WI38 (cell line): ENCODE data around the gene SENP7.

Source experiments
- H3K4me3 ChIP-seq: 2 replicates; pipeline ENCODE4 v1.5.1; 2011; ENCODE audit warnings: low read depth, mild to moderate bottlenecking, control low read depth, low read length
- TF ChIP-seq, protein P1 (sequence below): IDR thresholded peaks from 2 replicates; pipeline ENCODE4 v1.5.1; 2012; ENCODE audit warnings: low read depth, mild to moderate bottlenecking, control low read depth, low read length

Gene SENP7

DNA sequence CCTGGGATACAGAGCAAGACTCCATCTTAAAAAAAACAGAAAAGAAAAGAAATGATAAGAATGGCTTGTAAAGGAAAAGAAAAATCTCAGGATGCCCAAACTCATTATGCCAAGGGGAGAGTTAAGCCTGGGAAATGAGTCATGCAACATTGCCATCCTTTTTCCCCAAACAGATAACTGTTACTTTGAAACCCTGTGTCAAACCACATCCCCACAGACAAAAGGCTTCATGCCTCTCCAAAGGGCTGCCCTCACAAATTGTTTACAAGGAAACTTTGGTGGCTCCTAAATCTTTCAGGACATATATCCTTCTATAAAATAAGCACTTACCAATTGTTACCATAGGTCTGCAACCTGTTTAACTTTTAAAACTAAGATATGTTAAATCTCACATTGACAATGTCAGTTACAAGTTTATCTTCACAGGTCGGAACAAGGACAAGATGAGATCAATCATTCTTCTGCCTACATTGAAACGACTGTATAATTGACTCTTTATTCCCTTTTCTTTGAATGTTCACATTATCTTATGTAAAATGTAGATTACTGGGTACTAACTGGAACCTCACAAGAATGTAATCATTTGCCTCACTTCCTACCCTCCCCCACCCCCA lies 18.6 kb upstream of the SENP7 start:
- TF ChIP-seq, protein P1, sequence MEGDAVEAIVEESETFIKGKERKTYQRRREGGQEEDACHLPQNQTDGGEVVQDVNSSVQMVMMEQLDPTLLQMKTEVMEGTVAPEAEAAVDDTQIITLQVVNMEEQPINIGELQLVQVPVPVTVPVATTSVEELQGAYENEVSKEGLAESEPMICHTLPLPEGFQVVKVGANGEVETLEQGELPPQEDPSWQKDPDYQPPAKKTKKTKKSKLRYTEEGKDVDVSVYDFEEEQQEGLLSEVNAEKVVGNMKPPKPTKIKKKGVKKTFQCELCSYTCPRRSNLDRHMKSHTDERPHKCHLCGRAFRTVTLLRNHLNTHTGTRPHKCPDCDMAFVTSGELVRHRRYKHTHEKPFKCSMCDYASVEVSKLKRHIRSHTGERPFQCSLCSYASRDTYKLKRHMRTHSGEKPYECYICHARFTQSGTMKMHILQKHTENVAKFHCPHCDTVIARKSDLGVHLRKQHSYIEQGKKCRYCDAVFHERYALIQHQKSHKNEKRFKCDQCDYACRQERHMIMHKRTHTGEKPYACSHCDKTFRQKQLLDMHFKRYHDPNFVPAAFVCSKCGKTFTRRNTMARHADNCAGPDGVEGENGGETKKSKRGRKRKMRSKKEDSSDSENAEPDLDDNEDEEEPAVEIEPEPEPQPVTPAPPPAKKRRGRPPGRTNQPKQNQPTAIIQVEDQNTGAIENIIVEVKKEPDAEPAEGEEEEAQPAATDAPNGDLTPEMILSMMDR: no peak
- no peak overlapping the region for H3K4me3 ChIP-seq

DNA sequence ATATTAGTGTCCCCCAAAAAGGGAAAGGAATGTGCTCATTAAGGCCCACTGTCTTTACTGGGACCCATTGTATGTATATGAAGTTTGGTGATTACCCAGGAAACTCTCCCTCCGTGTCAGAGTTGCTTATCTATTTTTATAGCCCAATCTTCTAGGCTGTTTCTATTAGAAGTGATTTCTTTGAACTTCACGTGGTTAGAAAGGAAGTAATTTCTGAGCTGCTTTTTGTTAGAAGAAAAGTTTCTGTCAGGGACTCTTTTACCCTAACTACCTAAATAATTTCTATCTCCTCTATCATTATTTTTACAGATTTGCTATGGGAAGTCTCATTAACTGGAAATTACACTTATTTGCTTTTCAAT lies 17.7 kb upstream of the SENP7 start:
- H3K4me3 ChIP-seq: no peak overlapping the region
- TF ChIP-seq, protein P1: no peak

DNA sequence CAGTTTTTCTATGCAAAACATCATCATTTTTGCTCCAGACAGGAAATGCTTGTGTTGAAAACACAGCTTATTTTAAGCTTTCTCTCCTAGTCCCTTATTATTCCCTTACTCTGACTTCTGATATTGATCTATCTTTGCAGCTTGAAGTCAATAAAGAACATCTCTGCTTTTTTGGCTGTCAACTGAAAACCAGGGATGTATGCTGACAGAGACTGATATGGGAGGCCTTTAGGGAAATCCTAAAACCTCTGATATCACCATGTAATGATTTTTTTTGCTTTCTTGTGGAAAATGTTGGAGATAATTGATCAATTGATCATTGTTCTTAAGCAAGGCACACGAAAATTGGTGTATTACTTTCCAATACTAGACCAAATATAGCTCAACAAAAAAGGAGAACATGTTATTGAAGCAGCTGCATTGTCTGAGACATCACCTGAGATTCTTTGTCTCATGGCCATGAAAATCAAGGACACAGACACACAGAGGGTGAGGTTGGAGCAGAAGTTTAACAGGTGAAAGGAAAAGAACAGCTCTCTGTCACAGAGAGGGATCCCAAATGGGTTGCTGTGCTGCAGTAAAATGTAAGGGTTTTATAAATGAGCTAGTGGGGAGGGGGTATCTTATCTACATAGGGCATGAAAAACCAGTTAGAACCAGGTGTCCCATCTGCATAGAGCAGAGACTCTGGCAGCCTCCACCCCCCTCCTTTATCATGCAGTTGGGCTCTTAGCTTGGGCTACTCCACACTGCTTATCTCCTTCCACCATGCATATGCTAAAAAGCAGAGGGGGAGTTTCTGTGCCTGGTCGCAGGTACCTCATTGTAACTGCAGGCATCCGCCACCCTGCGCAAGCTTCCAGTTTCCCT lies 17.0 kb upstream of the SENP7 start:
- H3K4me3 ChIP-seq: no peak overlapping the region
- TF ChIP-seq, protein P1: no peak

DNA sequence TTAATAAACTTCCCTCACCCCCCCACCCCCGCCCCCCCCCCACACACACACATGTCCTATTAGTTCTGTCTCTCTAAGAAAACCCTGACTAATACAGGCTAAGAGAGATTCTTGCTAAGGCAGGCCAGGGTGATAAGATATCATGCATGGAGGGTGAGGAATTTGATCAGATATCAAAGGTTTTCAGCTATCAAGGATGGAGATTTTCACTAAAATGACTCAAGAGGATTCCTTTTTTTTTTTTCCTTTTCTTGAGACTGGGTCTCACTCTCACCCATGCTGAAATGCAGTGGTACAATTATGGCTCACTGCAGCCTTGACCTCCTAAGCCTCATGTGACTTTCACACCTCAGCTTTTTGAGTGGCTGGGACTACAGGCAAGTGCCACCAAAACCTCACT lies 14.9 kb upstream of the SENP7 start:
- H3K4me3 ChIP-seq: no peak overlapping the region
- TF ChIP-seq, protein P1: no peak

DNA sequence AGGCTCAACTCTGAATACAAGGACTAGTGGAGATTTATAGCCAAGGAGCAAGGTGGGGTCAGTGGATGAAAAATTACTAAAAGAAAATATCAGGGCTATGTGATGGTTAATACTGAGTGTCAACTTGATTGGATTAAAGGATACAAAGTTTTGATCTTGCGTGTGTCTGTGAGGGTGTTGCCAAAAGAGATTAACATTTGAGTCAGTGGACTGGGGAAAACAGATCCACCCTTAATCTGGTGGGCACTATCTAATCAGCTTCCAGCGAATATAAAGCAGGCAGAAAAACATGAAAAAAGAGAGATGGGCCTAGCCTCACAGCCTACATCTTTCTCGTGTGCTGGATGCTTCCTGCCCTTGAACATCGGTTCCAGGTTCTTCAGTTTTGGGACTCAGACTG lies 14.4 kb upstream of the SENP7 start:
- TF ChIP-seq, protein P1: no peak

DNA sequence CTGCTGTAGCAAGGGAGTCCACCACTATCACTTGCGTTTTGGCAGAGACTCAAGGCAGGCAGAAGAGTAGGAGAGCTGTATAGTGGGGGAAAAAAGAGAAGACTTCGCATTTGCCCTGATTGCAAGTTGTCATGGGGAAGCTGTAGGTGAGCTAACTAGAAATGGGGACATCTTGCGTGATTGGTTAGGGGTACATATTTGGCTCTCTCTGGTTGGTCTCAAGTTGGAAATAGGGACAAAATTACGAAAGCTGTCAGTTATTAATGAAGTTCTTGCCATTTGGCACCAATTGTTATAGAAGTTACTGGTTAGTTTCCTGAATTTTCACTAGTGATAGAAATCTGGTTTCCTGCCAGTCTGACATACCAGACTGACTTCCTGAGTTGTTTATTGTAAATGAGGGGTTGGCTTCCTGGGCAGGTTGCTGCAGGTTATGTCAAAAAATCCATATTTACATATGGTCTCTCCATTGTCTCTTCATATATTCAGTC lies 8.2 kb upstream of the SENP7 start:
- TF ChIP-seq, protein P1: no peak
- H3K4me3 ChIP-seq: no peak overlapping the region

More for the DNA sequence above, 14.4 kb upstream of the SENP7 start:
- no peak overlapping the region for H3K4me3 ChIP-seq
